Measurements from ENCODE around the gene ZYG11A. TPM values are rescaled to one million over a fixed set of nuclear protein-coding genes. Genes with fewer than 3 reads are reported as not detected.

Gene ZYG11A
- total and polyA plus RNA-seq, 2 donors (not counting 1 experiment from before 2014, with no cell fraction given), result 0.28 to 0.50 TPM

DNA sequence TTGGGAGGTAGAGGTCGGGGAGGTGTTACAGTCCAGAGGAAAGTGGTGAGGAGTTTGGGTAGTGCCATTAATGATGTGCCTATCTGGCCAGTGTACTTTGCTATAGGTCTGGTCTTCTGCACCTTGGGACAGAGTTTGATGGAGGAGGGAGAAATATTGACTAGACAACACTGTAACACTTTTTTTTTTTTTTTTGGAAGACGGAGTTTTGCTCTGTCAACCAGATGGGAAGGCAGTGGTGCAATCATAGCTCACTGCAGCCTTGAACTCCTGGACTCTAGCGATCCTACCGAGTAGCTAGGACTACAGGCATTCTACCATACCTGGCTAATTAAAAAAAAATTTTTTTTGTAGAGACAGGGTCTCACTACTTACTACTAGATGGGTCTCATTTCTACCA, 86.5 kb downstream of the ZYG11A start:
- no peak for TF ChIP-seq EZH2 (IDR thresholded peaks at IDR 0.05; ENCODE audit: low read length, missing control alignments)
- TF ChIP-seq, protein P1, sequence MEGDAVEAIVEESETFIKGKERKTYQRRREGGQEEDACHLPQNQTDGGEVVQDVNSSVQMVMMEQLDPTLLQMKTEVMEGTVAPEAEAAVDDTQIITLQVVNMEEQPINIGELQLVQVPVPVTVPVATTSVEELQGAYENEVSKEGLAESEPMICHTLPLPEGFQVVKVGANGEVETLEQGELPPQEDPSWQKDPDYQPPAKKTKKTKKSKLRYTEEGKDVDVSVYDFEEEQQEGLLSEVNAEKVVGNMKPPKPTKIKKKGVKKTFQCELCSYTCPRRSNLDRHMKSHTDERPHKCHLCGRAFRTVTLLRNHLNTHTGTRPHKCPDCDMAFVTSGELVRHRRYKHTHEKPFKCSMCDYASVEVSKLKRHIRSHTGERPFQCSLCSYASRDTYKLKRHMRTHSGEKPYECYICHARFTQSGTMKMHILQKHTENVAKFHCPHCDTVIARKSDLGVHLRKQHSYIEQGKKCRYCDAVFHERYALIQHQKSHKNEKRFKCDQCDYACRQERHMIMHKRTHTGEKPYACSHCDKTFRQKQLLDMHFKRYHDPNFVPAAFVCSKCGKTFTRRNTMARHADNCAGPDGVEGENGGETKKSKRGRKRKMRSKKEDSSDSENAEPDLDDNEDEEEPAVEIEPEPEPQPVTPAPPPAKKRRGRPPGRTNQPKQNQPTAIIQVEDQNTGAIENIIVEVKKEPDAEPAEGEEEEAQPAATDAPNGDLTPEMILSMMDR (conservative IDR thresholded peaks at IDR 0.05 in 1 of 2, IDR thresholded peaks at IDR 0.05 in 1 of 2; ENCODE audit: low read depth in 1 of 2, low read length in 2 of 2), result no peak

DNA sequence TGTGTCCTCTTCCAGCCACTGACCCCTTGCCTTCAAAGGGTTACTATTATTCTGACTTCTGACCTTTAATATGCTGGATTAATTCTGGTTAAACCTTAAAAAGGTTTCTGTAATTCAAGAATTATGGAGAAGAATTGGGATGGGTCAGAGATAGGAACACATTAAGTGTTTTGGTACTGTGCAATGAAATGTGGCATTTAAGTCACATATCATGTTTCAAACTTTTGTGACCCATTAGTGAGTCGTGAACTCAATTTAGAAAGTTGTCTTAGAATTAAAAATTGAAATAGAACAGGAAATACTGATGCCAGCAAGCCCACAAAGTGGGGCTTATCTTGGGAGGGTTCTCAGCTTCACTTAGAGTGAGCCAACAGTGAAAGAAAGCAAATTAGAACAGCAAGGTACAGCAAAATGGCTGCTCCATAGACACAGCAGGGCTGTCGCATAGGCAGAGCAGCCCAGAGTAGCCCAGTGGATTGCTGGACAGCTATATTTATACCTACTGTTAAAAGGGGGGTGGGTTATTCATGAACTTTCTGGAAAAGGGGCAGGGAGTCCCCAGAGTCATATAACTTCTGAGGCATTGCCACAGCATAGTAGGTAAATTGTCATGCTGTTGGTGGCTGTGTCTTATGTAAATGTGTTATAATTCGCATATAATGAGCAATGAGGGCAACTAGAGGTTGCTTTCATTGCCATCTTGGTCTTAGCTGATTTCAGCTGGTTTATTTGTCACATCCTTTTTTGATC, 95.0 kb downstream of the ZYG11A start:
- no peak overlapping the region for H3K9ac ChIP-seq (ENCODE audit: insufficient read depth, low read length)
- H2AFZ ChIP-seq (ENCODE audit: low read length), result no peak overlapping the region
- H3K9me3 ChIP-seq (ENCODE audit: control insufficient read depth, insufficient read depth, low read depth, low read length), result no peaks in the 10 kb centered on the region
- no peaks in the 10 kb centered on the region for H4K20me1 ChIP-seq (ENCODE audit: control insufficient read depth, extremely low read depth, insufficient read depth, low read length)
- H3K36me3 ChIP-seq (ENCODE audit: control insufficient read depth, insufficient read depth, low read length), result no peaks in the 10 kb centered on the region
- no peak overlapping the region for H3K4me3 ChIP-seq (replicated peaks in 1 of 4; ENCODE audit: control extremely low read depth in 1 of 4, insufficient read depth in 1 of 4, low read depth in 3 of 4, low read length in 4 of 4)
- H3K27ac ChIP-seq (ENCODE audit: insufficient read depth, low read length), result no peak overlapping the region
- no peaks in the 10 kb centered on the region for H3K27me3 ChIP-seq (ENCODE audit: control insufficient read depth, insufficient read depth, low read length)
- DNase-seq (ENCODE audit: low read depth in 2 of 2), result no peak
- no peaks in the 10 kb centered on the region for H3K79me2 ChIP-seq (ENCODE audit: control insufficient read depth, insufficient read depth, low read length)
- H3K4me2 ChIP-seq (ENCODE audit: extremely low read depth, insufficient read depth, low read length), result no peak overlapping the region
- TF ChIP-seq, protein P1 (conservative IDR thresholded peaks at IDR 0.05 in 1 of 2, IDR thresholded peaks at IDR 0.05 in 1 of 2; ENCODE audit: low read depth in 1 of 2, low read length in 2 of 2), result no peak
- TF ChIP-seq EZH2 (IDR thresholded peaks at IDR 0.05; ENCODE audit: low read length, missing control alignments), result no peak
- no peaks in the 10 kb centered on the region for H3K4me1 ChIP-seq (ENCODE audit: control insufficient read depth, extremely low read depth, insufficient read depth, low read length)

More for the DNA sequence above, 86.5 kb downstream of the ZYG11A start:
- peaks cover 5% of the 10 kb centered on the region for H3K79me2 ChIP-seq (ENCODE audit: control insufficient read depth, insufficient read depth, low read length)
- no peak for DNase-seq (ENCODE audit: low read depth in 2 of 2)
- peak overlapping the region in 1 of 4 experiments; percentile 85 for H3K4me3 ChIP-seq (replicated peaks in 1 of 4; ENCODE audit: control extremely low read depth in 1 of 4, insufficient read depth in 1 of 4, low read depth in 3 of 4, low read length in 4 of 4)
- H3K9me3 ChIP-seq (ENCODE audit: control insufficient read depth, insufficient read depth, low read depth, low read length), result no peaks in the 10 kb centered on the region
- H4K20me1 ChIP-seq (ENCODE audit: control insufficient read depth, extremely low read depth, insufficient read depth, low read length), result no peaks in the 10 kb centered on the region
- H3K4me2 ChIP-seq (ENCODE audit: extremely low read depth, insufficient read depth, low read length), result no peak overlapping the region
- no peak overlapping the region for H3K9ac ChIP-seq (ENCODE audit: insufficient read depth, low read length)
- H3K4me1 ChIP-seq (ENCODE audit: control insufficient read depth, extremely low read depth, insufficient read depth, low read length), result peaks cover 2% of the 10 kb centered on the region
- no peaks in the 10 kb centered on the region for H3K36me3 ChIP-seq (ENCODE audit: control insufficient read depth, insufficient read depth, low read length)
- H3K27me3 ChIP-seq (ENCODE audit: control insufficient read depth, insufficient read depth, low read length), result no peaks in the 10 kb centered on the region
- H2AFZ ChIP-seq (ENCODE audit: low read length), result no peak overlapping the region
- no peak overlapping the region for H3K27ac ChIP-seq (ENCODE audit: insufficient read depth, low read length)

DNA sequence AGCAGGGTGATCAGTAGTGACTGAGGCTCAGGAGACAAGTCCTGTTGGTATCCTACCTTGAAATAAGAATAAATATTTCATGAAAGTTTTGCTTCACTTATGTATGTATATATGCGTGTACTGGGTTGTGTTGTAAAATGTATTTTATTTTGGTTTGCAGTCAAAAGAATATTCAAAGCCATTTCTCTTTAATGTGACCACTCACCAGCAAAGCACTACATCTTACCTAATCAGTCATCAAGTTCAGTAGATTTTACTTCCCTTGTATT, 95.6 kb downstream of the ZYG11A start:
- H3K4me2 ChIP-seq (ENCODE audit: extremely low read depth, insufficient read depth, low read length), result no peak overlapping the region
- TF ChIP-seq, protein P1 (conservative IDR thresholded peaks at IDR 0.05 in 1 of 2, IDR thresholded peaks at IDR 0.05 in 1 of 2; ENCODE audit: low read depth in 1 of 2, low read length in 2 of 2), result no peak
- TF ChIP-seq EZH2 (IDR thresholded peaks at IDR 0.05; ENCODE audit: low read length, missing control alignments), result no peak
- H3K79me2 ChIP-seq (ENCODE audit: control insufficient read depth, insufficient read depth, low read length), result no peaks in the 10 kb centered on the region
- DNase-seq (ENCODE audit: low read depth in 2 of 2), result no peak
- no peak overlapping the region for H3K9ac ChIP-seq (ENCODE audit: insufficient read depth, low read length)
- H3K36me3 ChIP-seq (ENCODE audit: control insufficient read depth, insufficient read depth, low read length), result no peaks in the 10 kb centered on the region
- H2AFZ ChIP-seq (ENCODE audit: low read length), result no peak overlapping the region
- H4K20me1 ChIP-seq (ENCODE audit: control insufficient read depth, extremely low read depth, insufficient read depth, low read length), result no peaks in the 10 kb centered on the region
- no peaks in the 10 kb centered on the region for H3K4me1 ChIP-seq (ENCODE audit: control insufficient read depth, extremely low read depth, insufficient read depth, low read length)
- H3K27me3 ChIP-seq (ENCODE audit: control insufficient read depth, insufficient read depth, low read length), result no peaks in the 10 kb centered on the region
- H3K4me3 ChIP-seq (replicated peaks in 1 of 4; ENCODE audit: control extremely low read depth in 1 of 4, insufficient read depth in 1 of 4, low read depth in 3 of 4, low read length in 4 of 4), result no peak overlapping the region
- H3K9me3 ChIP-seq (ENCODE audit: control insufficient read depth, insufficient read depth, low read depth, low read length), result no peaks in the 10 kb centered on the region
- H3K27ac ChIP-seq (ENCODE audit: insufficient read depth, low read length), result no peak overlapping the region
